ENCODE data around the gene TBC1D2. TPM values are rescaled to one million over a fixed set of nuclear protein-coding genes. Genes with fewer than 3 reads are reported as not detected.

TBC1D2 gene
- polyA plus RNA-seq, 4 donors, result 3.1 to 4.9 (median 3.6) TPM

GRCh38 chr9:98241357-98242300 is 13.8 kb downstream of the TBC1D2 start:
- no peak for DNase-seq (ENCODE audit: low read depth in 4 of 4, low spot score in 2 of 4)

GRCh38 chr9:98240475-98240874 is 15.0 kb downstream of the TBC1D2 start:
- no peak for DNase-seq (ENCODE audit: low read depth in 4 of 4, low spot score in 2 of 4)

GRCh38 chr9:98236901-98237487 is 18.5 kb downstream of the TBC1D2 start:
- DNase-seq (ENCODE audit: low read depth in 4 of 4, low spot score in 2 of 4), result no peak

- DNase-seq (ENCODE audit: low read depth in 4 of 4, low spot score in 2 of 4), result no peak
Measured at GRCh38 chr9:98235126-98235525, 20.3 kb downstream of the TBC1D2 start.

GRCh38 chr9:98234245-98234825 is 21.1 kb downstream of the TBC1D2 start:
- no peak for DNase-seq (ENCODE audit: low read depth in 4 of 4, low spot score in 2 of 4)

GRCh38 chr9:98232926-98233325 is 22.5 kb downstream of the TBC1D2 start:
- DNase-seq (ENCODE audit: low read depth in 4 of 4, low spot score in 2 of 4), result no peak

- no peak for DNase-seq (ENCODE audit: low read depth in 4 of 4, low spot score in 2 of 4)
Measured at GRCh38 chr9:98231770-98232478, 23.5 kb downstream of the TBC1D2 start.

GRCh38 chr9:98230789-98231188 is 24.7 kb downstream of the TBC1D2 start:
- no peak for DNase-seq (ENCODE audit: low read depth in 4 of 4, low spot score in 2 of 4)

- DNase-seq (ENCODE audit: low read depth in 4 of 4, low spot score in 2 of 4), result no peak
Measured at GRCh38 chr9:98230304-98230703, 25.1 kb downstream of the TBC1D2 start.

- no peak for DNase-seq (ENCODE audit: low read depth in 4 of 4, low spot score in 2 of 4)
Measured at GRCh38 chr9:98229620-98230019, 25.8 kb downstream of the TBC1D2 start.

- DNase-seq (ENCODE audit: low read depth in 4 of 4, low spot score in 2 of 4), result no peak
Measured at GRCh38 chr9:98229090-98229395, 26.4 kb downstream of the TBC1D2 start.

- DNase-seq (ENCODE audit: low read depth in 4 of 4, low spot score in 2 of 4), result no peak
Measured at GRCh38 chr9:98228392-98229089, 26.9 kb downstream of the TBC1D2 start.

- no peak for DNase-seq (ENCODE audit: low read depth in 4 of 4, low spot score in 2 of 4)
Measured at GRCh38 chr9:98227883-98228282, 27.6 kb downstream of the TBC1D2 start.

GRCh38 chr9:98226957-98227356 is 28.5 kb downstream of the TBC1D2 start:
- no peak for DNase-seq (ENCODE audit: low read depth in 4 of 4, low spot score in 2 of 4)

GRCh38 chr9:98226516-98226915 is 28.9 kb downstream of the TBC1D2 start:
- no peak for DNase-seq (ENCODE audit: low read depth in 4 of 4, low spot score in 2 of 4)

- no peak for DNase-seq (ENCODE audit: low read depth in 4 of 4, low spot score in 2 of 4)
Measured at GRCh38 chr9:98225015-98225442, 30.4 kb downstream of the TBC1D2 start.

- no peak for DNase-seq (ENCODE audit: low read depth in 4 of 4, low spot score in 2 of 4)
Measured at GRCh38 chr9:98222885-98223691, 32.4 kb downstream of the TBC1D2 start.

- DNase-seq (ENCODE audit: low read depth in 4 of 4, low spot score in 2 of 4), result no peak
Measured at GRCh38 chr9:98220911-98221310, 34.5 kb downstream of the TBC1D2 start.

- no peak for DNase-seq (ENCODE audit: low read depth in 4 of 4, low spot score in 2 of 4)
Measured at GRCh38 chr9:98219794-98220370, 35.6 kb downstream of the TBC1D2 start.
